IMR-90 (cell line): ENCODE data around the gene KLF18. TPM values are rescaled to one million over a fixed set of nuclear protein-coding genes. Genes with fewer than 3 reads are reported as not detected.

ENCODE experiments used
- ATAC-seq: fragments of 200-7000 bp; cut with Tn5 transposase; 2 replicates; pipeline ENCODE4 v1.9.1; 2020; ENCODE audit warnings: low read depth, mild to moderate bottlenecking, moderate library complexity
- BruUV-seq: library from RNA; stranded (reverse); fragments of 400-500 nt; replicated peaks from 2 replicates; lab custom pipeline; 2021; lab: Mats Ljungman, UMichigan
- CTCF ChIA-PET: fragments of 300-600 bp; formaldehyde crosslinking; extraction: SDS; loops from one replicate; lab custom pipeline; 2021; ENCODE audit warnings: antibody characterized with exemption; lab: Yijun Ruan, JAX
- POLR2A ChIA-PET: fragments of 300-600 bp; sonication (Branson Sonifier 250); formaldehyde crosslinking; loops from one replicate; lab custom pipeline; 2022; ENCODE audit warnings: antibody characterized with exemption; ENCODE audit not compliant: unreplicated experiment; lab: Charles Lee
- DNase-seq: peaks from one replicate; pipeline ENCODE4 v3.0.0; 2013
- H2AFZ ChIP-seq: replicated peaks from 2 replicates; pipeline ENCODE3; 2013; ENCODE audit warnings: low read length, mild to moderate bottlenecking; ENCODE audit not compliant: poor library complexity
- H2AK5ac ChIP-seq: 2 replicates; pipeline ENCODE4 v1.6.1; 2013; ENCODE audit warnings: low read depth, low read length, inconsistent platforms
- H2AK9ac ChIP-seq: replicated peaks from 2 replicates; pipeline ENCODE3; 2013; ENCODE audit warnings: mild to moderate bottlenecking, low read depth, low read length, moderate library complexity; ENCODE audit not compliant: poor library complexity
- H2BK120ac ChIP-seq: 2 replicates; pipeline ENCODE4 v1.6.1; 2013; ENCODE audit warnings: low read depth, low read length, inconsistent platforms
- H2BK15ac ChIP-seq: 3 replicates; pipeline ENCODE4 v1.6.1; 2013; ENCODE audit warnings: low read depth, low read length, inconsistent platforms
- H2BK20ac ChIP-seq: 2 replicates; pipeline ENCODE4 v1.6.1; 2013; ENCODE audit warnings: low read depth, mild to moderate bottlenecking, inconsistent platforms, low read length, moderate library complexity
- H2BK5ac ChIP-seq: 2 replicates; pipeline ENCODE4 v1.6.1; 2013; ENCODE audit warnings: mild to moderate bottlenecking, low read depth, low read length, inconsistent platforms; ENCODE audit not compliant: poor library complexity, severe bottlenecking
- H3K14ac ChIP-seq: replicated peaks from 2 replicates; pipeline ENCODE4 v1.6.1; 2013; ENCODE audit warnings: low read depth, low read length, inconsistent platforms
- H3K18ac ChIP-seq: 2 replicates; pipeline ENCODE4 v1.6.1; 2013; ENCODE audit warnings: low read depth, low read length, control low read depth
- H3K23ac ChIP-seq: 2 replicates; pipeline ENCODE4 v1.6.1; 2013; ENCODE audit warnings: low read depth, low read length, inconsistent platforms
- H3K27ac ChIP-seq: 2 replicates; pipeline ENCODE4 v1.5.1; 2013; ENCODE audit warnings: mild to moderate bottlenecking, control low read depth, low read length; ENCODE audit not compliant: insufficient read depth
- H3K27me3 ChIP-seq: 2 replicates; pipeline ENCODE4 v1.6.1; 2013; ENCODE audit warnings: low read length; ENCODE audit not compliant: control insufficient read depth, insufficient read depth
- H3K36me3 ChIP-seq: 2 replicates; pipeline ENCODE4 v1.6.1; 2013; ENCODE audit warnings: low read length, mixed read lengths; ENCODE audit not compliant: control insufficient read depth, insufficient read depth
- H3K4ac ChIP-seq: 2 replicates; pipeline ENCODE4 v1.6.1; 2013; ENCODE audit warnings: low read depth, low read length, inconsistent platforms
- H3K4me1 ChIP-seq: 2 replicates; pipeline ENCODE4 v1.6.1; 2013; ENCODE audit warnings: low read length, mixed read lengths; ENCODE audit not compliant: control insufficient read depth, insufficient read depth
- H3K4me2 ChIP-seq: 2 replicates; pipeline ENCODE4 v1.6.1; 2013; ENCODE audit warnings: low read depth, mild to moderate bottlenecking, control low read depth, low read length, moderate library complexity
- H3K4me3 ChIP-seq: 2 replicates; pipeline ENCODE4 v1.5.1; 2013; ENCODE audit warnings: low read depth, mild to moderate bottlenecking, control low read depth, low read length, moderate library complexity; ENCODE audit not compliant: insufficient read depth
- H3K56ac ChIP-seq: 2 replicates; pipeline ENCODE4 v1.6.1; 2013; ENCODE audit warnings: low read length, inconsistent platforms; ENCODE audit not compliant: insufficient read depth; ENCODE audit errors: extremely low read depth
- H3K79me1 ChIP-seq, 2 experiments: 2 replicates each; pipeline ENCODE4 v1.6.1; 2013; ENCODE audit warnings: low read length in 2 of 2, inconsistent platforms in 1 of 2, low read depth in 1 of 2
- H3K9ac ChIP-seq: 2 replicates; pipeline ENCODE4 v1.6.1; 2013; ENCODE audit warnings: low read depth, low read length, control low read depth
- H3K9me1 ChIP-seq: 2 replicates; pipeline ENCODE4 v1.6.1; 2013; ENCODE audit warnings: low read length, inconsistent platforms; ENCODE audit not compliant: insufficient read depth
- H3K9me3 ChIP-seq: 2 replicates; pipeline ENCODE4 v1.6.1; 2013; ENCODE audit warnings: low read length; ENCODE audit not compliant: control insufficient read depth, insufficient read depth
- H4K20me1 ChIP-seq: 2 replicates; pipeline ENCODE4 v1.6.1; 2013; ENCODE audit warnings: low read length, inconsistent platforms; ENCODE audit not compliant: insufficient read depth
- H4K5ac ChIP-seq: 2 replicates; pipeline ENCODE4 v1.6.1; 2013; ENCODE audit warnings: mild to moderate bottlenecking, low read depth, low read length, control low read depth
- H4K8ac ChIP-seq, 2 experiments: 2 replicates each; pipeline ENCODE4 v1.6.1; 2013; ENCODE audit warnings: low read depth in 2 of 2, low read length in 2 of 2, control low read depth in 1 of 2, inconsistent platforms in 1 of 2
- H4K91ac ChIP-seq: 2 replicates; pipeline ENCODE4 v1.6.1; 2013; ENCODE audit warnings: low read depth, low read length, inconsistent platforms; ENCODE audit not compliant: insufficient read depth
- BHLHE40 ChIP-seq: fragments of 150-350 bp; IDR thresholded peaks from 2 replicates; pipeline ENCODE4 v1.6.1; 2016; ENCODE audit warnings: mild to moderate bottlenecking, low read depth, low read length
- CEBPB ChIP-seq: IDR thresholded peaks from 2 replicates; pipeline ENCODE4 v1.6.1; 2012; ENCODE audit warnings: low read depth, low read length, improper control_type of control experiment
- CHD1 ChIP-seq: IDR thresholded peaks from 2 replicates; pipeline ENCODE4 v1.6.1; 2012; ENCODE audit warnings: low read depth, low read length, improper control_type of control experiment
- CTCF ChIP-seq: conservative IDR thresholded peaks from 2 replicates; pipeline ENCODE4 v1.5.1; 2012; ENCODE audit warnings: mild to moderate bottlenecking, low read depth, low read length, improper control_type of control experiment
- ELK1 ChIP-seq: fragments of 150-350 bp; IDR thresholded peaks from 2 replicates; pipeline ENCODE4 v1.6.1; 2016; ENCODE audit warnings: low read depth, mild to moderate bottlenecking, low read length, moderate library complexity, borderline replicate concordance
- MAFK ChIP-seq: IDR thresholded peaks from 2 replicates; pipeline ENCODE4 v1.6.1; 2012; ENCODE audit warnings: low read depth, low read length, improper control_type of control experiment
- MAZ ChIP-seq: IDR thresholded peaks from 2 replicates; pipeline ENCODE4 v1.6.1; 2012; ENCODE audit warnings: low read depth, mild to moderate bottlenecking, low read length, improper control_type of control experiment, moderate library complexity, borderline replicate concordance
- MXI1 ChIP-seq: IDR thresholded peaks from 2 replicates; pipeline ENCODE4 v1.6.1; 2012; ENCODE audit warnings: low read depth, mild to moderate bottlenecking, low read length, moderate library complexity, borderline replicate concordance
- NFE2L2 ChIP-seq: fragments of 150-350 bp; IDR thresholded peaks from 2 replicates; pipeline ENCODE4 v1.6.1; 2016; ENCODE audit warnings: low read depth, mild to moderate bottlenecking, low read length
- POLR2A ChIP-seq: IDR thresholded peaks from 2 replicates; pipeline ENCODE4 v1.6.1; 2012; ENCODE audit warnings: mild to moderate bottlenecking, low read depth, low read length
- RCOR1 ChIP-seq: IDR thresholded peaks from 2 replicates; pipeline ENCODE4 v1.6.1; 2012; ENCODE audit warnings: mild to moderate bottlenecking, low read length, improper control_type of control experiment; ENCODE audit not compliant: insufficient replicate concordance
- RFX5 ChIP-seq: IDR thresholded peaks from 2 replicates; pipeline ENCODE4 v1.8.0; 2012; ENCODE audit warnings: low read depth, mild to moderate bottlenecking, low read length, moderate library complexity
- SMC3 ChIP-seq: fragments of 150-350 bp; IDR thresholded peaks from 2 replicates; pipeline ENCODE4 v1.6.1; 2016; ENCODE audit warnings: low read depth, mild to moderate bottlenecking, antibody characterized with exemption, low read length, moderate library complexity
- USF2 ChIP-seq: fragments of 150-350 bp; IDR thresholded peaks from 2 replicates; pipeline ENCODE4 v1.6.1; 2017; ENCODE audit warnings: mild to moderate bottlenecking, antibody characterized with exemption, low read length, low read depth
- WGBS, 2 experiments: methylation state at CpG; one replicate each; pipeline versions ENCODE4 v1.1.5 to v1.1.7; 2013; ENCODE audit warnings: missing lambda C conversion rate in 2 of 2; ENCODE audit not compliant: insufficient read length in 1 of 2; ENCODE audit errors: extremely low coverage in 2 of 2; 5-methylcytosine and 5-hydroxymethylcytosine counted together
- dilution Hi-C: fragments of 300-500 bp; cut with HindIII; formaldehyde crosslinking; loops from one replicate; pipeline ENCODE4 v1.14.3; 2018; ENCODE audit warnings: low sequenced_read_pairs; ENCODE audit not compliant: unreplicated experiment
- in situ Hi-C: fragments of 300-500 bp; cut with MboI; formaldehyde crosslinking; loops from 3 replicates; pipeline ENCODE4 v1.14.3; 2019; ENCODE audit warnings: low sequenced_read_pairs, inconsistent platforms, mixed read lengths
- intact Hi-C: fragments of 100-400 bp; cut with micrococcal nuclease; formaldehyde crosslinking; loops from 2 replicates; pipeline ENCODE4 v1.10.0; 2022
- polyA plus RNA-seq, 3 experiments: library from polyadenylated mRNA; depleted of rRNA; stranded (reverse); fragments of >200 nt; gene quantifications; 2 replicates each; pipeline ENCODE4 v1.2.3, GENCODE V29; 2012; ENCODE audit warnings: low replicate concordance in 1 of 3
- total RNA-seq: library from RNA; depleted of rRNA; stranded (reverse); fragments of >200 nt; gene quantifications from 2 replicates; pipeline ENCODE4 v1.2.3, GENCODE V29; 2012

The KLF18 gene
- total and polyA plus RNA-seq, 2 of the 4 experiments (the other 2 are of a cell fraction) = not detected

- no peaks in the 10 kb centered on the region for H3K79me1 ChIP-seq
- dilution Hi-C loops = no loop called here
- ATAC-seq (no peak), DNase-seq (no peak)
- H2BK5ac ChIP-seq = no peak overlapping the region
- no peak overlapping the region for H2AFZ ChIP-seq
- no peak overlapping the region for H4K5ac ChIP-seq
- H2BK120ac ChIP-seq = no peak overlapping the region
- intact Hi-C loops = no loop called here
- no peaks in the 10 kb centered on the region; the same call in 1 of the 2 replicates for H3K9me3 ChIP-seq
- H3K4ac ChIP-seq = no peak overlapping the region
- in situ Hi-C loops = no loop called here
- BruUV-seq = no TSS peak
- H4K8ac ChIP-seq = no peak overlapping the region
- H3K27me3 ChIP-seq = peaks cover 6% of the 10 kb centered on the region; the same call in 1 of the 2 replicates
- no peak overlapping the region for H3K14ac ChIP-seq
- no peak overlapping the region for H3K4me3 ChIP-seq
- no peak overlapping the region for H3K18ac ChIP-seq
- no peak overlapping the region for H3K27ac ChIP-seq
- TF ChIP-seq USF2 (no peak), NFE2L2 (no peak), ELK1 (no peak), SMC3 (no peak), MAZ (no peak), RCOR1 (no peak), CHD1 (no peak), CTCF (no peak), POLR2A (no peak), MXI1 (no peak), BHLHE40 (no peak), CEBPB (no peak), MAFK (no peak), RFX5 (no peak)
- no peaks in the 10 kb centered on the region for H3K9me1 ChIP-seq
- H4K91ac ChIP-seq = no peak overlapping the region
- H3K56ac ChIP-seq = no peak overlapping the region
- H2AK5ac ChIP-seq = no peak overlapping the region
- H2BK15ac ChIP-seq = no peak overlapping the region
- H3K4me2 ChIP-seq = no peak overlapping the region
- H3K36me3 ChIP-seq = no peaks in the 10 kb centered on the region
- H2BK20ac ChIP-seq = no peak overlapping the region
- no peak overlapping the region for H3K9ac ChIP-seq
- ChIA-PET CTCF (interaction anchor here (0.6 kb wide), 1 partner anchor 796 kb away, joined by 3 read pairs; no protein-coding TSS in a partner anchor), POLR2A (no interaction called here)
- no peaks in the 10 kb centered on the region for H3K4me1 ChIP-seq
- WGBS, 2 experiments = 93% methylated on average over 2 of the region's 5 CpGs; no CpG with 5 or more reads in 1 of the 2 experiments
- H4K20me1 ChIP-seq = no peaks in the 10 kb centered on the region
- H2AK9ac ChIP-seq = no peak overlapping the region
- no peak overlapping the region for H3K23ac ChIP-seq
Measured at GRCh38 chr1:44168520-44169098, 27.2 kb upstream of the KLF18 start.
